MM.1S (cell line): Measurements from ENCODE around the gene SCN4A.

Experiments used
- EZH2 ChIP-seq: fragments of 300-600 bp; sonication (generic); optimal IDR thresholded peaks from 2 replicates; pipeline ENCODE3; 2017; ENCODE audit warnings: low read depth, mild to moderate bottlenecking, antibody characterized with exemption, low read length, mixed read lengths
- EZH2phosphoT487 ChIP-seq: fragments of 300-600 bp; sonication (generic); IDR thresholded peaks from 2 replicates; pipeline ENCODE4 v1.6.1; 2018; ENCODE audit warnings: antibody characterized with exemption, low read length
- TF ChIP-seq, protein P1 (sequence below): fragments of 300-600 bp; sonication (generic); IDR thresholded peaks from 2 replicates; pipeline ENCODE4 v1.5.1; 2016; ENCODE audit warnings: antibody characterized with exemption, low read length, mixed read lengths

DNA sequence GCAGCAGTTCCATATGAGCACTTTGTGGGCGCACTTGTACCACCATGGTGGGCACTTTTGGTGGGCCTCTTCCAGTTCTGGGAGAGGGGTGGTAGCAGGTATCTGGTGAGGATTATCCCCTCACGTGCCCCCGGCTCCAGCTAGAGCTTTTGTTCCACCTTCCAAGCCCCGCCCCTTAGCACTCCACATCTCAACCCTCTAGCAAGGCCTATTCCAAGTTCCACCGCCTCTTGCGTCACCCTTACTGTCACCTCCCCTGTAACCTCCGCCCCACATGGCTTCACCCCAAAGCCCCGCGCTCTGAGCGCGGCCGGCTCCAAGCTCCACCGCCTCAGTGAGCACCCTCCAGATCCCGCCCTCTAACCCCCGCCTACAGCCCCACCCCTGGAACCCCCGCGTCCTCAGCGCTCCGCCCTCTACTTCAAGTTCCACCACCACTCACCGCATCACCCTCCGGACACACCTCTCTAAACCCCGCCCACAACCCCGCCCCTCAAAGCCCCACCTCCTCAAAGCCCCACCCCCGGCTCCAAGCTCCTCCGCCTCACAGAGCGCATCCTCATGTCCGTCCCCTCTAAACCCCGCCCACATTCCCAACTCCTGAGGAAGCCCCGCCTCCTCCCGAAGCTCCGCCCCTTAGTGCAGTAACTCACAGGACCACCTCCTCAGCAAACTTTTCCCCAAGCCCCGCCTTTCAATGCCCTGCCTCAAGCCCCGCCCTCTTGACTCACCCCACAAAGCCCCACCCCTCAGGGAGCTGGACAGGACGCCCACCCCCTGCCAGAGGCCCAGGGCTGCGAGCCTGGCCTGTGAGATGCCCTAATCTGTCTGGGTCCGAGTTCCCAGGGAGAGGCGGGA lies 11.1 kb downstream of the SCN4A start:
- TF ChIP-seq, protein P1, sequence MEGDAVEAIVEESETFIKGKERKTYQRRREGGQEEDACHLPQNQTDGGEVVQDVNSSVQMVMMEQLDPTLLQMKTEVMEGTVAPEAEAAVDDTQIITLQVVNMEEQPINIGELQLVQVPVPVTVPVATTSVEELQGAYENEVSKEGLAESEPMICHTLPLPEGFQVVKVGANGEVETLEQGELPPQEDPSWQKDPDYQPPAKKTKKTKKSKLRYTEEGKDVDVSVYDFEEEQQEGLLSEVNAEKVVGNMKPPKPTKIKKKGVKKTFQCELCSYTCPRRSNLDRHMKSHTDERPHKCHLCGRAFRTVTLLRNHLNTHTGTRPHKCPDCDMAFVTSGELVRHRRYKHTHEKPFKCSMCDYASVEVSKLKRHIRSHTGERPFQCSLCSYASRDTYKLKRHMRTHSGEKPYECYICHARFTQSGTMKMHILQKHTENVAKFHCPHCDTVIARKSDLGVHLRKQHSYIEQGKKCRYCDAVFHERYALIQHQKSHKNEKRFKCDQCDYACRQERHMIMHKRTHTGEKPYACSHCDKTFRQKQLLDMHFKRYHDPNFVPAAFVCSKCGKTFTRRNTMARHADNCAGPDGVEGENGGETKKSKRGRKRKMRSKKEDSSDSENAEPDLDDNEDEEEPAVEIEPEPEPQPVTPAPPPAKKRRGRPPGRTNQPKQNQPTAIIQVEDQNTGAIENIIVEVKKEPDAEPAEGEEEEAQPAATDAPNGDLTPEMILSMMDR: no peak
- TF ChIP-seq EZH2: no peak
- no peak for TF ChIP-seq EZH2phosphoT487
